K562 (cell line): ENCODE data around the gene TNFRSF18.

Source experiments
- ELF4 ChIP-seq: fragments of 450-650 bp; formaldehyde crosslinking; IDR thresholded peaks from 2 replicates; pipeline ENCODE4 v1.4.0; 2022; ENCODE audit warnings: missing genetic modification characterization
- EP300 ChIP-seq: IDR thresholded peaks from 2 replicates; pipeline ENCODE4 v1.6.1; 2012; ENCODE audit warnings: low read length, improper control_type of control experiment
- EZH2 ChIP-seq: IDR thresholded peaks from 2 replicates; pipeline ENCODE4 v1.6.1; 2012; ENCODE audit warnings: low read depth, mild to moderate bottlenecking, inconsistent platforms, low read length, borderline replicate concordance
- GTF3C2 ChIP-seq: IDR thresholded peaks from 3 replicates; pipeline ENCODE4 v1.6.1; 2011; ENCODE audit warnings: borderline replicate concordance, mild to moderate bottlenecking, moderate library complexity; ENCODE audit not compliant: insufficient read length; ENCODE audit errors: extremely low read depth
- KDM4B ChIP-seq, 2 experiments: fragments of 450-650 bp in 1 of 2; sonication (generic) in 1 of 2; IDR thresholded peaks; 2 replicates each; pipeline ENCODE4 v1.6.1; 2016 to 2017; ENCODE audit warnings: borderline replicate concordance in 2 of 2, antibody characterized with exemption in 1 of 2, low read depth in 1 of 2, mild to moderate bottlenecking in 1 of 2
- NFXL1 ChIP-seq: fragments of 450-650 bp; formaldehyde crosslinking; IDR thresholded peaks from 2 replicates; pipeline ENCODE4 v1.4.0; 2021; ENCODE audit warnings: mild to moderate bottlenecking
- RAD21 ChIP-seq, 2 experiments: fragments of 250-450 bp in 1 of 2; fragments of 450-650 bp in 1 of 2; sonication (Bioruptor Pico) in 1 of 2; formaldehyde crosslinking in 1 of 2; IDR thresholded peaks in 1 of 2; conservative IDR thresholded peaks in 1 of 2; 2 replicates each; pipeline versions ENCODE4 v1.4.0 to v1.8.0; 2020 to 2022; ENCODE audit warnings: mild to moderate bottlenecking in 2 of 2, moderate library complexity in 1 of 2
- RBBP5 ChIP-seq: fragments of 200-600 bp; sonication (generic); IDR thresholded peaks from 2 replicates; pipeline ENCODE4 v1.6.1; 2012; ENCODE audit warnings: borderline replicate concordance, mild to moderate bottlenecking, low read length, control low read depth, inconsistent platforms; ENCODE audit not compliant: insufficient read depth, poor library complexity, severe bottlenecking
- SRF ChIP-seq, 2 experiments: fragments of 250-450, 450-650 bp in 1 of 2; sonication (Bioruptor Pico) in 1 of 2; sonication (generic) in 1 of 2; formaldehyde crosslinking; IDR thresholded peaks; 2 replicates each; pipeline versions ENCODE4 v1.5.0 to v1.5.1; 2020 to 2022; ENCODE audit warnings: mild to moderate bottlenecking in 1 of 2, missing genetic modification reagents in 1 of 2
- ZNF274 ChIP-seq: IDR thresholded peaks from 2 replicates; pipeline ENCODE4 v1.6.1; 2011; ENCODE audit warnings: low read depth, mild to moderate bottlenecking, low read length, moderate library complexity, borderline replicate concordance

DNA sequence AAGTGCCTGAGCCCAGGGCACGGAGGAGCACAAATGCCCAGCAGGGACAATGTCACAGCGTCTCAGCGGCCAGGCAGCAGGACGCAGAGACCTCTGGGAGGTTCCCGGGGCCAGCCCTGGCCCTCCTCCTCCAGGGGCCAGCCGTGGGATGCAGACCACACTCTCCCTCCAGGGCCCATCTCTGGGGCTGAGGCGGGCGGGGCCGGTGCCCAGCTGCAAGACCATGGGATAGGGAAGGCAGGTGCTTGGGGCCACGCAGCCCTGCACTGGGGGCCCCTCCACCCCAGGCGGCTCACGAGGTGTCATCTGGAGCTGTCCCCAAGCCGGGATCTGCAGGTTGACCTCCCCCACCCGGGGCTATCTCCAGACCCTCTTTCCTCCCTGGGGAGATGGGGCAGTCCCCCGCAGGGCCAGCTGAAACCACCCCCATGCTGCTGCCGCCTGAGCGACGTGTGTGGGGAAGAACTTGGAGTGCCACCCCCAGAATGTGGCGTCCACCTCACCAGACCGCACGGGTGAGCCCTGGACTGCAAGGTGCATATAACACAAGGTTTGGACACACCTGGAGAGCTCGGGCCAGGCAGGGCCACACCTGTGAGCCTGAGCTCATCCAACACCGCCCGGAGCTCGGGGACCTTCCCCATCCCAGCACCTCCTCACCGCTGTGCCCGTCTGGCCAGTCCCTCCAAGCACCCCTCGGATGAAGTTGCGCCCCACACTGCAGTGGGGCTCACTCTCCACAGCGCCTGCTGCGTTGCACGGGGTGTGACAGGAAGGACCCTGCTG, 36.8 kb downstream of the TNFRSF18 start:
- TF ChIP-seq KDM4B (IDR thresholded peaks at IDR 0.05; ENCODE audit: borderline replicate concordance in 2 of 2, low read depth in 1 of 2) = no peak
- no peak for TF ChIP-seq EP300
- TF ChIP-seq EZH2 = no peak
- TF ChIP-seq SRF (CRISPR knock-in tag; IDR thresholded peaks at IDR 0.05) = no peak
- TF ChIP-seq ELF4 (CRISPR knock-in tag) = no peak
- no peak for TF ChIP-seq RBBP5
- TF ChIP-seq ZNF274 = no peak
- TF ChIP-seq NFXL1 (CRISPR knock-in tag) = no peak
- no peak for TF ChIP-seq GTF3C2
- no peak for TF ChIP-seq RAD21 (CRISPR knock-in tag; conservative IDR thresholded peaks at IDR 0.05 in 1 of 2, IDR thresholded peaks at IDR 0.05 in 1 of 2)
